ENCODE results near the gene TMEM120B.

- no peak for TF ChIP-seq CTCF (conservative IDR thresholded peaks at IDR 0.05; ENCODE audit: low read length)
- TF ChIP-seq EZH2phosphoT487 (IDR thresholded peaks at IDR 0.05; ENCODE audit: borderline replicate concordance, low read depth, low read length): no peak
Observed at GRCh38 chr12:121711361-121712189, 977 bp upstream of the TMEM120B start.

All from OCI-LY7 (cell line).